C4-2B (cell line): ENCODE measurements around the gene TXK.

Experiments used
- CTCF ChIP-seq: fragments of 450-650 bp; conservative IDR thresholded peaks from 2 replicates; pipeline ENCODE4 v1.5.1; 2017; ENCODE audit warnings: mild to moderate bottlenecking
- ZFX ChIP-seq: fragments of 450-650 bp; IDR thresholded peaks from 2 replicates; pipeline ENCODE4 v1.6.1; 2017

GRCh38 chr4:48110452-48110978 lies 23.5 kb downstream of the TXK start:
- TF ChIP-seq CTCF (no peak), ZFX (no peak)
